ENCODE data around the gene EID2. TPM values are rescaled to one million over a fixed set of nuclear protein-coding genes. Genes with fewer than 3 reads are reported as not detected.

The EID2 gene
- total and polyA plus RNA-seq, 4 donors = 1.5 to 8.5 (median 4.5) TPM

GRCh38 chr19:39489756-39490155 lies 50.2 kb downstream of the EID2 start:
- no peaks in the 10 kb centered on the region for H3K27me3 ChIP-seq (ENCODE audit: control insufficient read depth in 4 of 4, insufficient read depth in 4 of 4, low read length in 3 of 4)
- no peak overlapping the region for H3K9ac ChIP-seq (ENCODE audit: low read depth in 1 of 2, low read length in 2 of 2)
- 82% methylated on average over 10 of the region's 10 CpGs for WGBS
- no peaks in the 10 kb centered on the region for H3K4me1 ChIP-seq (ENCODE audit: control insufficient read depth in 4 of 4, insufficient read depth in 4 of 4, low read length in 3 of 4)
- TF ChIP-seq FOXA2 (IDR thresholded peaks at IDR 0.05) (no peak), ZBTB33 (IDR thresholded peaks at IDR 0.05) (no peak), RXRA (IDR thresholded peaks at IDR 0.05) (no peak), NR2F2 (IDR thresholded peaks at IDR 0.05) (no peak), HNF4A (conservative IDR thresholded peaks at IDR 0.05) (no peak), MAX (IDR thresholded peaks at IDR 0.05) (no peak), RAD21 (IDR thresholded peaks at IDR 0.05) (no peak), SP1 (IDR thresholded peaks at IDR 0.05) (no peak), REST (IDR thresholded peaks at IDR 0.05) (no peak), ATF3 (IDR thresholded peaks at IDR 0.05) (no peak), GABPA (IDR thresholded peaks at IDR 0.05 in 1 of 2, conservative IDR thresholded peaks at IDR 0.05 in 1 of 2) (no peak), CTCF (IDR thresholded peaks at IDR 0.05; ENCODE audit: low read depth, low read length, missing input control) (no peak), HNF4G (IDR thresholded peaks at IDR 0.05) (no peak), FOXA1 (IDR thresholded peaks at IDR 0.05) (no peak), JUND (IDR thresholded peaks at IDR 0.05) (no peak), EGR1 (IDR thresholded peaks at IDR 0.05; ENCODE audit: low read depth in 2 of 2) (no peak), TAF1 (conservative IDR thresholded peaks at IDR 0.05) (no peak), YY1 (IDR thresholded peaks at IDR 0.05) (no peak)
- no peaks in the 10 kb centered on the region for H3K9me3 ChIP-seq (ENCODE audit: control insufficient read depth in 4 of 4, low read length in 3 of 4)
- no peak overlapping the region for H3K4me3 ChIP-seq (ENCODE audit: low read depth in 1 of 3, low read length in 3 of 3)
- no peak for DNase-seq (ENCODE audit: low spot score)
- no peak overlapping the region for H3K27ac ChIP-seq (ENCODE audit: low read depth in 1 of 2, low read length in 2 of 2)
- H3K36me3 ChIP-seq (ENCODE audit: control insufficient read depth in 4 of 4, insufficient read depth in 3 of 4, low read depth in 1 of 4, low read length in 3 of 4) = peaks cover 16 to 52% (median 22%) of the 10 kb centered on the region in 4 donors

Small RNAs within 50 kb of the gene (small RNA-seq; reads per million reads assigned to genes)
- gene RPS29P24 = not detected

Other genes with a start within 250 kb of the EID2 start
- gene IFNL1, start 243.8 kb downstream of the EID2 start, total RNA-seq = not detected
- not detected for gene IFNL1, start 243.8 kb downstream of the EID2 start, polyA plus RNA-seq
- gene LRFN1, start 219.3 kb downstream of the EID2 start, total RNA-seq = under 1 TPM; 0.75 to 0.98 TPM
- under 1 TPM; 0.11 to 0.55 TPM for gene LRFN1, start 219.3 kb downstream of the EID2 start, polyA plus RNA-seq
- 10 to 100 TPM in 1 of 2 donors, 1 to 10 TPM in 1; 9.1 to 20.6 TPM for gene GMFG, start 204.1 kb downstream of the EID2 start, total RNA-seq
- 10 to 100 TPM; 19.1 to 24.2 TPM for gene GMFG, start 204.1 kb downstream of the EID2 start, polyA plus RNA-seq
- gene SAMD4B, start 197.7 kb downstream of the EID2 start, total RNA-seq = 10 to 100 TPM; 22.5 to 38.4 TPM
- gene SAMD4B, start 197.7 kb downstream of the EID2 start, polyA plus RNA-seq = 10 to 100 TPM; 17.3 to 39.4 TPM
- gene PAF1, start 149.1 kb downstream of the EID2 start, total RNA-seq = 10 to 100 TPM; 13.7 to 16.7 TPM
- 10 to 100 TPM; 21.2 to 29.4 TPM for gene PAF1, start 149.1 kb downstream of the EID2 start, polyA plus RNA-seq
- 10 to 100 TPM; 11.0 to 13.8 TPM for gene MED29, start 148.8 kb downstream of the EID2 start, total RNA-seq
- gene MED29, start 148.8 kb downstream of the EID2 start, polyA plus RNA-seq = 10 to 100 TPM; 21.0 to 24.2 TPM
- 1 to 10 TPM; 3.6 to 9.0 TPM for gene ZFP36, start 133.3 kb downstream of the EID2 start, total RNA-seq
- gene ZFP36, start 133.3 kb downstream of the EID2 start, polyA plus RNA-seq = 10 to 100 TPM; 62.0 to 91.9 TPM
- gene PLEKHG2, start 127.5 kb downstream of the EID2 start, total RNA-seq = 1 to 10 TPM; 3.7 to 4.5 TPM
- gene PLEKHG2, start 127.5 kb downstream of the EID2 start, polyA plus RNA-seq = 1 to 10 TPM; 2.1 to 2.2 TPM
- gene RPS16, start 104.2 kb downstream of the EID2 start, total RNA-seq = 100 to 1,000 TPM; 109 to 111 TPM
- gene RPS16, start 104.2 kb downstream of the EID2 start, polyA plus RNA-seq = 1,000 to 10,000 TPM in 1 of 2 donors, 100 to 1,000 TPM in 1; 324 to 1,094 TPM
- 10 to 100 TPM; 19.3 to 48.0 TPM for gene SUPT5H, start 94.6 kb downstream of the EID2 start, total RNA-seq
- gene SUPT5H, start 94.6 kb downstream of the EID2 start, polyA plus RNA-seq = 10 to 100 TPM; 42.5 to 52.5 TPM
- 10 to 100 TPM; 24.3 to 28.9 TPM for gene TIMM50, start 59.3 kb downstream of the EID2 start, total RNA-seq
- gene TIMM50, start 59.3 kb downstream of the EID2 start, polyA plus RNA-seq = 10 to 100 TPM; 32.1 to 39.9 TPM
- not detected for gene DLL3, start 41.2 kb downstream of the EID2 start, total RNA-seq
- not detected for gene DLL3, start 41.2 kb downstream of the EID2 start, polyA plus RNA-seq
- not detected for gene SELENOV, start 25.0 kb downstream of the EID2 start, total RNA-seq
- not detected for gene SELENOV, start 25.0 kb downstream of the EID2 start, polyA plus RNA-seq
- gene EID2B, start 7.3 kb downstream of the EID2 start, total RNA-seq = 1 to 10 TPM; 1.1 to 1.4 TPM
- gene EID2B, start 7.3 kb downstream of the EID2 start, polyA plus RNA-seq = 1 to 10 TPM in 1 of 2 donors, under 1 TPM in 1; 0.38 to 1.1 TPM
- not detected for gene LGALS13, start 62.4 kb upstream of the EID2 start, total RNA-seq
- gene LGALS13, start 62.4 kb upstream of the EID2 start, polyA plus RNA-seq = not detected
- gene LGALS16, start 115.8 kb upstream of the EID2 start, total RNA-seq = not detected
- gene LGALS16, start 115.8 kb upstream of the EID2 start, polyA plus RNA-seq = not detected
- gene LGALS14, start 164.3 kb upstream of the EID2 start, total RNA-seq = not detected
- not detected for gene LGALS14, start 164.3 kb upstream of the EID2 start, polyA plus RNA-seq
- 10 to 100 TPM in 1 of 2 donors, not detected in 1; 13.6 TPM for gene CLC, start 197.9 kb upstream of the EID2 start, total RNA-seq
- gene CLC, start 197.9 kb upstream of the EID2 start, polyA plus RNA-seq = under 1 TPM in 1 of 2 donors, not detected in 1; 0.60 TPM
- not detected for gene LEUTX, start 238.7 kb upstream of the EID2 start, total RNA-seq
- not detected for gene LEUTX, start 238.7 kb upstream of the EID2 start, polyA plus RNA-seq